ENCODE data around the gene TTC9B. TPM values are rescaled to one million over a fixed set of nuclear protein-coding genes. Genes with fewer than 3 reads are reported as not detected.

TTC9B gene
- total and polyA plus RNA-seq, 2 of the 8 experiments (the other 6 are each of a cell fraction or from before 2014, with no cell fraction given), result 0.26 TPM; not detected in 1

DNA sequence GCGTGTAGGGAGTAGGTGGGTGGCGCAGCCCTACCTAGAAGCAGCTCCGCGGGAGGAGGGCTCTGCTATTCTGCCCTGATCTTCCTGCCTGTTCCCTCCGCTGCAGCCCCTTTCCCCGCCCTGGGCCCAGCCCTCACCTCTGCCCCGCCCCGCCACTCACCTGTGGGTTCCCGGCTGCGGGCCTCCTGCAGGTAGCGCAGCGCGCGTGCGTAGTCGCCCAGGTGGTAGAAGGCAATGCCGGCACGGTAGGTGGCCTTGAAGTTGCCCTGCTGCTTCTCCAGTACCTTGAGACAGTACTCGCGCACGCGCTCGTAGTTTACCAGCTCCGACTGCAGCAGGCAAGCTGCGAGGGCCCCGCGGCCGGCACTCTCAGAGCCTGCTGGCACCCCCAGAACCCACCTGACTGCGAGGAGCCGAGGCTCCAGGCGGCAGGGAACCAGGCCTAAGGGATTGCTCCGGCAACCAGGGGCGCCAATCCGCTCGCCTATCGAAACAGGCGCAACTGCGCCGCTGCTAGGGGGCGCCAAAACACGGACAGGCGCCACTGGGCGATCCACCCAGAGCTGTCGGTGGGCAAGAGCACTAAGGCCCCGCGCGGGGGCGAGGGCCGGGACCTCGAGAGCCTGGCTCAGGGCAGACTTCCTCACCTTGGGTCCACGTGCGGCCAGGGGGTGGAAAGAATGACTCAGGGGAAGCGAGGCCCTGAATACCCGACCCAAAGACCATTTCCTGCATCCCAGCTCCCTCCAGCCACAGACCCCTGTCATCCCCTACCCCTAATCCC, 965 bp downstream of the TTC9B start:
- Histone ChIP-seq H2BK120ac (replicated peaks; ENCODE audit: low read depth, low read length) (no peak overlapping the region), H3K4me1 (replicated peaks in 1 of 4; ENCODE audit: control insufficient read depth in 3 of 4, insufficient read depth in 4 of 4, low read length in 3 of 4) (peaks cover 0 to 10% (median 5%) of the 10 kb centered on the region in 4 experiments; a peak in 5 of 7 replicates), H2BK15ac (ENCODE audit: low read length) (no peak overlapping the region), H2BK5ac (ENCODE audit: low read depth, low read length) (0 out of 2 replicates have a peak overlapping the region, but pooled peaks have one; percentile 56), H2BK12ac (ENCODE audit: low read depth, low read length) (0 out of 2 replicates have a peak overlapping the region, but pooled peaks have one; percentile 62), H3K79me1 (ENCODE audit: low read depth, low read length) (no peaks in the 10 kb centered on the region), H3K18ac (ENCODE audit: extremely low read depth, low read length) (no peak overlapping the region), H2BK20ac (ENCODE audit: low read length) (no peak overlapping the region), H3K23me2 (ENCODE audit: low read depth, low read length) (peaks cover 7% of the 10 kb centered on the region; the same call in 1 of the 2 replicates), H3K27me3 (replicated peaks in 1 of 4; ENCODE audit: control insufficient read depth in 3 of 4, extremely low read depth in 1 of 4, insufficient read depth in 3 of 4, low read length in 3 of 4) (peaks cover 3 to 21% (median 16%) of the 10 kb centered on the region in 4 experiments), H3K9me3 (ENCODE audit: insufficient read depth in 2 of 2, low read depth in 1 of 2, low read length in 1 of 2) (peaks cover 0 to 2% of the 10 kb centered on the region in 2 experiments; a peak in 1 of 4 replicates), H3K79me2 (ENCODE audit: control insufficient read depth in 1 of 2, insufficient read depth in 2 of 2, low read length in 2 of 2) (no peaks in the 10 kb centered on the region), H3K4me3 (ENCODE audit: extremely low read depth in 1 of 4, insufficient read depth in 2 of 4, low read depth in 3 of 4, low read length in 4 of 4) (peak overlapping the region; percentile 3 to 49 (median 16); a peak in 6 of 8 replicates), H3K4ac (replicated peaks; ENCODE audit: insufficient read length, low read depth, low read length) (no peak overlapping the region), H3K27ac (ENCODE audit: low read depth, low read length) (no peak overlapping the region), H4K5ac (ENCODE audit: insufficient read length, low read depth, low read length) (peak overlapping the region; percentile 60), H2AFZ (ENCODE audit: low read length) (no peak overlapping the region), H4K20me1 (replicated peaks in 1 of 2; ENCODE audit: control insufficient read depth in 1 of 2, insufficient read depth in 2 of 2, low read length in 2 of 2) (peaks cover 3 to 4% of the 10 kb centered on the region in 2 experiments), H2AK5ac (ENCODE audit: low read depth, low read length) (no peak overlapping the region), H3K56ac (replicated peaks; ENCODE audit: insufficient read length, low read depth, low read length) (no peak overlapping the region), H3K14ac (ENCODE audit: insufficient read length) (no peak overlapping the region), H3K9ac (replicated peaks in 1 of 4; ENCODE audit: extremely low read depth in 1 of 4, low read depth in 3 of 4, low read length in 3 of 4) (no peak overlapping the region), H3K4me2 (ENCODE audit: insufficient read depth in 1 of 2, low read depth in 2 of 2, low read length in 2 of 2) (peak overlapping the region; percentile 67 to 70), H3K23ac (ENCODE audit: insufficient read length) (no peak overlapping the region), H3K36me3 (ENCODE audit: control insufficient read depth in 2 of 4, insufficient read depth in 4 of 4, low read length in 3 of 4) (no peaks in the 10 kb centered on the region), H4K91ac (replicated peaks; ENCODE audit: insufficient read length, low read length) (no peak overlapping the region), H4K8ac (ENCODE audit: extremely low read depth, insufficient read depth, low read length) (no peak overlapping the region; the same call in 1 of the 2 replicates)
- ChIA-PET CTCF (ENCODE audit: partially characterized antibody) (interaction anchor here (0.6 to 4.5 kb wide), 34 partner anchors 11 to 247 kb away, joined by 3 to 32 read pairs (median 4); partner anchors contain the start of genes CCNP and MAP3K10), POLR2A (ENCODE audit: partially characterized antibody) (interaction anchor here (0.5 to 1.8 kb wide), 8 partner anchors 10 to 126 kb away, joined by 3 to 6 read pairs (median 4); partner anchors contain the start of genes CCNP and ZNF780A)
- DNase-seq (ENCODE audit: low read depth in 1 of 2, low spot score in 2 of 2) (peak; percentile 39 to 89), FAIRE-seq (no peak)
- 10% methylated on average over 44 of the region's 54 CpGs; no CpG with 5 or more reads in 1 of the 2 experiments for WGBS, 2 experiments (ENCODE audit: extremely low coverage in 1 of 2, insufficient coverage in 1 of 2, insufficient read length in 1 of 2, insufficient replicate concordance in 2 of 2, low coverage in 1 of 2, low lambda C conversion rate in 2 of 2, missing lambda C conversion rate in 1 of 2)
- TF ChIP-seq SRF (IDR thresholded peaks at IDR 0.05; ENCODE audit: low read depth, low read length) (no peak), RFX5 (IDR thresholded peaks at IDR 0.05; ENCODE audit: borderline replicate concordance, low read depth, low read length) (no peak), RXRA (IDR thresholded peaks at IDR 0.05; ENCODE audit: insufficient read depth, low read depth, low read length) (no peak), BCL11A (IDR thresholded peaks at IDR 0.05; ENCODE audit: low read depth in 2 of 2, low read length in 2 of 2) (no peak), JUND (IDR thresholded peaks at IDR 0.05; ENCODE audit: low read length) (no peak), NANOG (IDR thresholded peaks at IDR 0.05; ENCODE audit: insufficient read depth, low read depth, low read length, poor library complexity, severe bottlenecking) (no peak), TAF1 (IDR thresholded peaks at IDR 0.05; ENCODE audit: low read depth, low read length) (no peak)
- TF ChIP-seq, protein P1, sequence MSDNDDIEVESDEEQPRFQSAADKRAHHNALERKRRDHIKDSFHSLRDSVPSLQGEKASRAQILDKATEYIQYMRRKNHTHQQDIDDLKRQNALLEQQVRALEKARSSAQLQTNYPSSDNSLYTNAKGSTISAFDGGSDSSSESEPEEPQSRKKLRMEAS (IDR thresholded peaks at IDR 0.05), result peak; percentile 61; the same call in 1 of the 2 replicates

Data from H1 (cell line).